GM12873 (cell line): ENCODE data around the gene EID1.

Source experiments
- TF ChIP-seq, protein P1 (sequence below): IDR thresholded peaks from 2 replicates; pipeline ENCODE4 v1.5.1; 2012; ENCODE audit warnings: low read depth, mild to moderate bottlenecking, moderate library complexity, low read length, control low read depth; ENCODE audit not compliant: insufficient read depth; ENCODE audit errors: missing control alignments

EID1 gene

DNA sequence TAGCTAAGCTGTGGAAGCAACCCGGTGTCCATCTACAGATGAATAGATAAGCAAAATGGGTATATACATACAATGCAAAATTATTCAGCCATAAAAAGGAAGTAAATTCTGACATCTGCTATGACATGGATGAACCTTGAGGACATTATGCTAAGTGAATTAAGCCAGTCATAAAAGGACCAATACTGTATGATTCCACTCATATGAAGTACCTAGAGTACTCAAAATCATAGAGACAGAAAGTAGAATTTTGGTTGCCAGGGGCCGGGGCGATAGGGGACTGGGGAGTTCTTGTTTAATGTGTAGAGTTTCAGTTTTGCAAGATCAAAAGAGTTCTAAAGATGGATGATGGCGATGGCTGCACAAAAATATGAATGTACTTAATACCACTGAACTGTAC lies 10.3 kb downstream of the EID1 start:
- TF ChIP-seq, protein P1, sequence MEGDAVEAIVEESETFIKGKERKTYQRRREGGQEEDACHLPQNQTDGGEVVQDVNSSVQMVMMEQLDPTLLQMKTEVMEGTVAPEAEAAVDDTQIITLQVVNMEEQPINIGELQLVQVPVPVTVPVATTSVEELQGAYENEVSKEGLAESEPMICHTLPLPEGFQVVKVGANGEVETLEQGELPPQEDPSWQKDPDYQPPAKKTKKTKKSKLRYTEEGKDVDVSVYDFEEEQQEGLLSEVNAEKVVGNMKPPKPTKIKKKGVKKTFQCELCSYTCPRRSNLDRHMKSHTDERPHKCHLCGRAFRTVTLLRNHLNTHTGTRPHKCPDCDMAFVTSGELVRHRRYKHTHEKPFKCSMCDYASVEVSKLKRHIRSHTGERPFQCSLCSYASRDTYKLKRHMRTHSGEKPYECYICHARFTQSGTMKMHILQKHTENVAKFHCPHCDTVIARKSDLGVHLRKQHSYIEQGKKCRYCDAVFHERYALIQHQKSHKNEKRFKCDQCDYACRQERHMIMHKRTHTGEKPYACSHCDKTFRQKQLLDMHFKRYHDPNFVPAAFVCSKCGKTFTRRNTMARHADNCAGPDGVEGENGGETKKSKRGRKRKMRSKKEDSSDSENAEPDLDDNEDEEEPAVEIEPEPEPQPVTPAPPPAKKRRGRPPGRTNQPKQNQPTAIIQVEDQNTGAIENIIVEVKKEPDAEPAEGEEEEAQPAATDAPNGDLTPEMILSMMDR: no peak

DNA sequence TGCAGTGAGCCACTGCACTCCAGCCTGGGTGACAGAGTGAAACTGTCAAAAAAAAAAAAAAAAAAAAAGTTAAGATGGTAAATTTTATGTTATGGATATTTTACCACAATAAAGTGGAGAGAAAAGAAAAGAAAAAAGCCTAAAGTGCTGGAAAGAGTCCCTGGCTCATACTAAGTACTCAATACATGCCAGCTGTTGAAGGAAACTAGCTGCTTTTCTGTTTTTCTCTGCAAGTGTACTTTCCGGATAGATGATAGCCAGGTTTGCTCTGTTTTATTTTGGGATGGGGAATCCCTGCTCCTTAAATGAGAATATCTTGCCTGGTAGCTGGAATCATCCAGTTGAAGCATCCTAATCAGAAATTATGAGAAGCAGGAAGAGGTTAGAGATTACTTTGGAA lies 10.9 kb downstream of the EID1 start:
- TF ChIP-seq, protein P1: no peak

DNA sequence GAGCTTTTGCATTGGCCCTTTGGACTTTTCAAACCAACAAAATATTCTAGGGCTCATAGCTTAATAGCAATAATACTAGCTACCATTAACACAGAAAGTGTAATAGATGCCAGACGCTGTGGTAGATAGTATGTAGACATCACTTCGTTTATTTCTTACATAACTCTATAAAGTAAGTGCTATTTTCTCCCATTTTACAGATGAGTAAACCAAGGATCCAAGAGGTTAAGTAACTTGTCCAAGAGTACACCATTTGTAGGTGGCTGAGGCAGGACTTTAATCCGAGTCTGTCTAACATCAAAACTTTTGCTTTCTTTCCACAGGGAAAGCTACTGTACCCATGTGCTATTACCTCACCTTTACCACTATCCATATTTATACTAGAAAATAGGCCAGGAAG lies 12.0 kb downstream of the EID1 start:
- TF ChIP-seq, protein P1: no peak

DNA sequence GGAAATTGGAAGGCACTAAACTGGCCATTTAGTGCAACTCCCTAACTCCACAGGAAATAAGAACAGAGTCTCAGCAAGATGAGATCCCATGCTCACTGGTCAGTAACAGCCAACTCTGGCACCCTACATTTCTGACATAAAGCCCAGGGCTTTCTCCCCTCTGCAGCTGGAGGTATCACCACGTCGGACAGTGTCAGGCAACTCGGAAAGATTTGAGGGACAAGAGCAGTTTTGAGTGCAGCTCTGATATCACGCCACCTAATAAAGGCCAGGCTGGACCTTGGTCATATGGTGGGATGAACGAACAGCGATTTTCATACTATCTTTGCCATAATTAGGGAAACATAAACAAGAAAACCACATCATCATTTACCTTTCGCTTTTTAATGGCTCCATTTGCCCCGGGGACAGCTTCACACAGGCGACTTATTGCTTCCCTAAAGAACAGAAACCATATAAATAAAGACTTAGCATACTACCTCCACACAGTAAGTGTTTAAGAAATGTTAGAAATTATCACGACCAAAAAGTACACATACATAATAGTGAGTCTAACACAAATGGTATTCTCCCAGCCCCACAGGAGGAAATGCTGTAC lies 12.5 kb downstream of the EID1 start:
- TF ChIP-seq, protein P1: no peak

DNA sequence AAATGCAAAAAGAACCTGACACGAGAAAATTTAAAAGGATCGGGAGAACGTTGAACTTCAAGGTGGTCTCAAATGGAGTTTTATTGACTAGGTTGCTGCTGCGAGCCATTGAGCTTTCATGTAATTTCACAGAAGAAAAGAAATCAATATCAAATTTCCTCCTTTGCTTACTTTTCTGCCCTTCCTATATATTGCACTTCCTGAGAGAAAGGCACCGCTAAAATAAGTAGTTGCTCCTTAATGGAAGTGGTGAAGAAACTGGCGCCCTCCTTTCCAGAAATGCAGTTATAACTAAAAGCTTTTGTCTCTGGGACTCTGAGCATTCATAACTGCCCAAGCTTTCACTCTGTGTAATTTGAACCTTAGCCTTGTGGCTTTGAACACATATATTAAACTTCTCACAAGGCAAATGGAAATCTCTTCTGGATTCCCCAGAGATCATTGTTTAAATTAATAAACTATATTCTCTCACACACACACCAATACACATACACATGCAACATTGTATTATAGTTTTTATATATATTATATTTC lies 13.4 kb downstream of the EID1 start:
- TF ChIP-seq, protein P1: no peak

DNA sequence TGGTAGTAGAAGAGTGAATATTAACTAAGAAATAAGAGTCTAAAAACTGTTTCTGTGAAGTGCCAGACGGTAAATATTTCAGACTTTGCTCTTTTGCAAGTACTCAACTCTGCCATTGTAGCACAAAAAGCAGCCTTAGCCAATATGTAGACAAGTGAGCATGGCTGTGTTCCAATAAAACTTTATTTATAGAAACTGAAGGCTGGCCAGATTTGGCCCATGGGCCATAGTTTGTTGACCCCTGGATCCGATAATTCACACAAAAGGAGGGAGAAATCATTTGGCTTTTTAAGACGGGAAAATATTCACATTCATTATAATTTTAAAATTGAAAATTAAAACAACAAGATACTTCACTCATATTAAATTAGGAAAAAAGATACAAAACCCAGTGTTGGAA lies 15.4 kb downstream of the EID1 start:
- TF ChIP-seq, protein P1: no peak

DNA sequence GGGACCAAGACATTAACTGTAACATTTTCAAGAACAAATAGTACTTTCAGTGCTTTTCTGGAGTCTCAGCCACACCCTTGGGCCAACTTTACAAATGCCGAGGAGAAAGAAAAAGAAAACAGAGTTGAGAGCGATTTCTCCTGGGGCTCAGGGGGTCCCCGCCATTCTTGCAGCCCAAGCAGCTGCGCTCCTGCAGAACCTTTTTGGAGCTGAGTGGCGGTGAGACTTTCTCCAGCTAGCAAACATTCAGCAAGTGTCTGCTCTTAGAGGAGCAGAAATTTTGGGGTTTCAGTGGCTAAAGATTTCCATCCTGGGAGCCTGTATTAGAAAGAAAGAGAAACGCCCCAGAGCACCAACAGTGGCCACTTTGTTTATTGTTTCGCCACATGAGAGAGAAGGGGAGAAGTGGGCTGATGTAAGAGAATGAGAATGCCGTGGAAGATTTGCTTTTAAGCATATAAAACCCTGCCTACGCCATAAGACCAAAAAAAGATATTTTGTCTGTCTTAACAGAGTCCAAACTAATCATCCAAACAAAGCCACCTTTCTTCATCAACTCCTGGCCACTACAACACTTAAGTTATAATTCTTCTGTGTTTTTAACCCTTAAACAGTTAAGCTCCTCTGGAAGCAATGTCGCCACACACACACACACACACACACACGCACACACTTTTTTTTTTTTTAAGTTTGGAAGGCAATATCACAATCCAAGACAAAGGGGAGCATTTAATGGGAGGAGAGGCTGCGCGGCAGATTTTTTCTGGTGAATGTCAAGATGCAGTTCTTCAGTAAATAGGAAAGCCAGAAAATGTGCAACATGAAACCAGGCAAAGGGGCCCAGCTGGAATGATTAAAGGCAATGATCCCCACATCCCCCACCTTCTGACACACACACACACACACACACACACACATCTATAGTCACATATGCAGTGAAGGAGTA lies 19.2 kb downstream of the EID1 start:
- TF ChIP-seq, protein P1: no peak
